Activated T-helper 1 cell treated with Interleukin-2 at 50 U/mL for 16 hours (primary cell): ENCODE measurements around the gene BRF1.
"Not testable (repeated sequence)": the region's sequence is repeated elsewhere in the genome, so short reads cannot be mapped to it uniquely, and the experiment has no call there.

Experiments used
- DNase-seq: peaks from one replicate; pipeline ENCODE4 v3.0.0-alpha.2; 2020; ENCODE audit warnings: low read depth

The BRF1 gene

GRCh38 chr14:105333020-105333490, 32.3 kb upstream of the BRF1 start:
- DNase-seq, result no peak

GRCh38 chr14:105332350-105332874, 31.6 kb upstream of the BRF1 start:
- no peak for DNase-seq

GRCh38 chr14:105331575-105332349, 31.0 kb upstream of the BRF1 start:
- no peak for DNase-seq

GRCh38 chr14:105330491-105330895, 29.7 kb upstream of the BRF1 start:
- no peak for DNase-seq

- no peak for DNase-seq
Observed at GRCh38 chr14:105329411-105330150, 28.8 kb upstream of the BRF1 start.

GRCh38 chr14:105328678-105329390, 28.0 kb upstream of the BRF1 start:
- no peak for DNase-seq

- DNase-seq, result no peak
Observed at GRCh38 chr14:105328070-105328677, 27.4 kb upstream of the BRF1 start.

GRCh38 chr14:105327695-105328045, 26.9 kb upstream of the BRF1 start:
- DNase-seq, result not testable (repeated sequence)

- no peak for DNase-seq
Observed at GRCh38 chr14:105326891-105327694, 26.3 kb upstream of the BRF1 start.

GRCh38 chr14:105326568-105326867, 25.7 kb upstream of the BRF1 start:
- DNase-seq, result no peak

- no peak for DNase-seq
Observed at GRCh38 chr14:105325716-105326567, 25.1 kb upstream of the BRF1 start.

- DNase-seq, result no peak
Observed at GRCh38 chr14:105325303-105325702, 24.5 kb upstream of the BRF1 start.

- no peak for DNase-seq
Observed at GRCh38 chr14:105324871-105325270, 24.1 kb upstream of the BRF1 start.

- no peak for DNase-seq
Observed at GRCh38 chr14:105324080-105324778, 23.4 kb upstream of the BRF1 start.

- no peak for DNase-seq
Observed at GRCh38 chr14:105323663-105324062, 22.9 kb upstream of the BRF1 start.

GRCh38 chr14:105322791-105323556, 22.2 kb upstream of the BRF1 start:
- DNase-seq, result no peak

GRCh38 chr14:105317546-105317945, 16.7 kb upstream of the BRF1 start:
- no peak for DNase-seq

GRCh38 chr14:105316968-105317510, 16.2 kb upstream of the BRF1 start:
- DNase-seq, result no peak

- DNase-seq, result no peak
Observed at GRCh38 chr14:105316577-105316941, 15.8 kb upstream of the BRF1 start.
